HEK293 (cell line): Measurements from ENCODE around the gene SETD1A.

Source experiments
- CTCF ChIA-PET: fragments of 350-600 bp; formaldehyde crosslinking; extraction: SDS; loops from one replicate; lab custom pipeline; 2021; ENCODE audit warnings: antibody characterized with exemption; lab: Yijun Ruan, JAX
- POLR2A ChIA-PET: fragments of 300-600 bp; formaldehyde crosslinking; extraction: SDS; loops from one replicate; lab custom pipeline; 2020; ENCODE audit warnings: antibody characterized with exemption, inconsistent platforms; lab: Yijun Ruan, JAX
- H3K27ac ChIP-seq: fragments of 200-500 bp; sonication (Bioruptor generic); 2 replicates; pipeline ENCODE4 v1.5.1; 2014; ENCODE audit warnings: low read depth, low read length, control low read depth, inconsistent platforms; ENCODE audit errors: extremely low read depth
- H3K36me3 ChIP-seq, 2 experiments: fragments of 200-500 bp in 1 of 2; sonication (Bioruptor generic) in 1 of 2; 1 replicate in 1 of 2; 2 replicates in 1 of 2; pipeline ENCODE4 v1.5.1; 2014 to 2017; ENCODE audit warnings: inconsistent platforms in 2 of 2, low read length in 2 of 2; ENCODE audit not compliant: control insufficient read depth in 2 of 2, insufficient read depth in 1 of 2
- H3K4me1 ChIP-seq: fragments of 200-500 bp; sonication (Bioruptor generic); 2 replicates; pipeline ENCODE4 v1.5.1; 2014; ENCODE audit warnings: mild to moderate bottlenecking, low read length, inconsistent platforms; ENCODE audit not compliant: control insufficient read depth, insufficient read depth
- H3K4me3 ChIP-seq: 2 replicates; pipeline ENCODE4 v1.5.1; 2011; ENCODE audit warnings: low read depth, mild to moderate bottlenecking, control low read depth, low read length, moderate library complexity
- H3K9me3 ChIP-seq: fragments of 200-500 bp; sonication (Bioruptor generic); 2 replicates; pipeline ENCODE4 v1.5.1; 2014; ENCODE audit warnings: low read depth, low read length, inconsistent platforms; ENCODE audit not compliant: control insufficient read depth, insufficient read depth
- ZFHX2 ChIP-seq: fragments of 450-650 bp; formaldehyde crosslinking; conservative IDR thresholded peaks from 2 replicates; pipeline ENCODE4 v1.5.1; 2016; ENCODE audit warnings: missing biosample characterization, missing genetic modification characterization
- ZNF16 ChIP-seq: fragments of 450-650 bp; formaldehyde crosslinking; IDR thresholded peaks from 2 replicates; pipeline ENCODE4 v1.5.1; 2016; ENCODE audit warnings: low read depth, missing biosample characterization, missing genetic modification characterization
- ZNF169 ChIP-seq: fragments of 450-650 bp; formaldehyde crosslinking; IDR thresholded peaks from 2 replicates; pipeline ENCODE4 v1.5.1; 2016; ENCODE audit warnings: missing biosample characterization, missing genetic modification characterization
- ZNF174 ChIP-seq: fragments of 450-650 bp; formaldehyde crosslinking; IDR thresholded peaks from 2 replicates; pipeline ENCODE4 v1.5.0; 2017; ENCODE audit warnings: missing biosample characterization, mild to moderate bottlenecking, missing genetic modification characterization
- ZNF23 ChIP-seq: fragments of 450-650 bp; formaldehyde crosslinking; IDR thresholded peaks from 2 replicates; pipeline ENCODE4 v1.5.1; 2016; ENCODE audit warnings: missing biosample characterization, missing genetic modification characterization, borderline replicate concordance
- ZNF266 ChIP-seq: fragments of 450-650 bp; formaldehyde crosslinking; IDR thresholded peaks from 2 replicates; pipeline ENCODE4 v1.5.1; 2016; ENCODE audit warnings: missing biosample characterization, missing genetic modification characterization, low read depth
- ZNF341 ChIP-seq: fragments of 450-650 bp; formaldehyde crosslinking; IDR thresholded peaks from 2 replicates; pipeline ENCODE4; 2016; ENCODE audit warnings: low read depth, missing biosample characterization, missing genetic modification characterization
- ZNF394 ChIP-seq: fragments of 450-650 bp; formaldehyde crosslinking; IDR thresholded peaks from 2 replicates; pipeline ENCODE4 v1.5.1; 2016; ENCODE audit warnings: missing biosample characterization, missing genetic modification characterization, mild to moderate bottlenecking, moderate library complexity, borderline replicate concordance
- ZNF529 ChIP-seq: fragments of 450-650 bp; formaldehyde crosslinking; IDR thresholded peaks from 2 replicates; pipeline ENCODE4 v1.5.1; 2017; ENCODE audit warnings: missing genetic modification characterization, missing biosample characterization; ENCODE audit not compliant: insufficient replicate concordance
- ZNF561 ChIP-seq: fragments of 450-650 bp; IDR thresholded peaks from 2 replicates; pipeline ENCODE4 v1.5.1; 2018; ENCODE audit warnings: missing biosample characterization, missing genetic modification characterization, borderline replicate concordance
- ZNF600 ChIP-seq: fragments of 450-650 bp; formaldehyde crosslinking; IDR thresholded peaks from 2 replicates; pipeline ENCODE4 v1.5.1; 2016; ENCODE audit warnings: missing biosample characterization, missing genetic modification characterization
- ZNF623 ChIP-seq: fragments of 450-650 bp; formaldehyde crosslinking; IDR thresholded peaks from 2 replicates; pipeline ENCODE4 v1.5.1; 2016; ENCODE audit warnings: missing biosample characterization, missing genetic modification characterization
- ZNF792 ChIP-seq: fragments of 450-650 bp; formaldehyde crosslinking; IDR thresholded peaks from 2 replicates; pipeline ENCODE4 v1.5.1; 2016; ENCODE audit warnings: missing biosample characterization, missing genetic modification characterization
- ZSCAN30 ChIP-seq: fragments of 450-650 bp; IDR thresholded peaks from 2 replicates; pipeline ENCODE4 v1.5.1; 2018; ENCODE audit warnings: missing biosample characterization, mild to moderate bottlenecking, missing genetic modification characterization, moderate library complexity
- TF ChIP-seq, protein P1 (sequence below): fragments of 450-650 bp; formaldehyde crosslinking; IDR thresholded peaks from 2 replicates; pipeline ENCODE4 v1.5.1; 2016; ENCODE audit warnings: missing biosample characterization, missing genetic modification characterization
- TF ChIP-seq, protein P2 (sequence below): fragments of 450-650 bp; formaldehyde crosslinking; IDR thresholded peaks from 2 replicates; pipeline ENCODE4 v1.5.1; 2016; ENCODE audit warnings: missing biosample characterization, missing genetic modification characterization
- TF ChIP-seq, protein P3 (sequence below): fragments of 450-650 bp; formaldehyde crosslinking; IDR thresholded peaks from 2 replicates; pipeline ENCODE4 v1.5.1; 2016; ENCODE audit warnings: missing biosample characterization, missing genetic modification characterization

Gene SETD1A

DNA sequence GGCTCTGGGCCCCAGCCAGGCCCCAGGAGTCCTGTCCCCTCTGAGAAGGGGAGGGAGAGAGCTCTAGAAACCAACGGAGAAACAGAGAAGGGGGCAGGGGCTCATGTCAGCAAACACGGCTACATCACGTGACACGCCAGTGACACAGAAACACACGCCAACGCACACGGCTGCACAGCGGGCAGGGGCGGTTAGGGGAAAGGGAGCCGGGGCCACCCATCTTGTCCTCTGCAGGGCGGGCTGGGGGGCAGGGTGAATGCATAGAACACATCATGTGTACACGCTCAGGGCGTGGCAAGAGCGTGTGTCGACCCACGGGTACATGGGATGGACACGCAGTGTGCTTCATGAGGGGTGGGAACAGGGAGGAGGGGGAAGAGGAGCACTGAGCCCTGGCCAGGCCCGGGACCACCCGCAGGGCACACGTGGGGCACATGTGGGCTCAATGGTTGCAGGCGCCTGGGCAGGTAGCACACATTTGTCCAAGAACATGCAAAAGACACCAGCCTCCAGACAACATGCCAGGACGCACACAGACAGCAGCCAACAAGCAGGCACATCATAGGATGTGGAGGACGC, 32.0 kb downstream of the SETD1A start:
- peaks cover 0 to 26% of the 10 kb centered on the region in 2 experiments; a peak in 1 of 3 replicates for H3K36me3 ChIP-seq
- no peaks in the 10 kb centered on the region for H3K4me1 ChIP-seq
- CTCF ChIA-PET: no interaction called here
- TF ChIP-seq ZNF341 (tag by site-specific recombination) (no peak), ZSCAN30 (tag by site-specific recombination) (no peak)
- POLR2A ChIA-PET: no interaction called here
- H3K9me3 ChIP-seq: no peaks in the 10 kb centered on the region
- no peak overlapping the region for H3K4me3 ChIP-seq
- H3K27ac ChIP-seq: no peak overlapping the region

DNA sequence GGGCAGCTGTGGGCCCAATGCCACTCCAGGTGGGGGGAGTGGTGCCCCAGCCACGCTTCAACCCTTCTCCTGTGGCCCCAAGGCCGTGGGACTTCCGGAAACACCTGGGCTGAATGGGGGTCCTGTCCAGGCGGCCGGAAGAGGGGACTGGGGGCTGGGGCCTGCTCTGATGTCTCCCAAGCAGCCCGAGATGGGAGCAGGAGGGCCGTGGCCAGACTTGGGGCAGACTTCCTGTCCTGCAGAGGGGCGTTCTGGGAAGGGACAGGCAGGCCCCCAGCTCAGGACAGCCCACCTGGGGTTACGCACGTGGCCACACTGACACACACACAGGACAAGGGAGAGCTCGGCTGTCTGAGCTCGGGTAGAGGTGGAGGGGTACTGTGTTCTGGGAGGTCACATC, 32.6 kb downstream of the SETD1A start:
- Histone ChIP-seq H3K36me3 (peaks cover 0 to 23% of the 10 kb centered on the region in 2 experiments; a peak in 1 of 3 replicates), H3K9me3 (no peaks in the 10 kb centered on the region), H3K27ac (no peak overlapping the region), H3K4me3 (no peak overlapping the region), H3K4me1 (no peaks in the 10 kb centered on the region)
- no peak for TF ChIP-seq ZNF623 (tag by site-specific recombination)
- TF ChIP-seq ZNF16 (tag by site-specific recombination): no peak
- no peak for TF ChIP-seq ZNF600 (tag by site-specific recombination)
- no peak for TF ChIP-seq ZNF174 (tag by site-specific recombination)
- POLR2A ChIA-PET: no interaction called here
- CTCF ChIA-PET: no interaction called here

DNA sequence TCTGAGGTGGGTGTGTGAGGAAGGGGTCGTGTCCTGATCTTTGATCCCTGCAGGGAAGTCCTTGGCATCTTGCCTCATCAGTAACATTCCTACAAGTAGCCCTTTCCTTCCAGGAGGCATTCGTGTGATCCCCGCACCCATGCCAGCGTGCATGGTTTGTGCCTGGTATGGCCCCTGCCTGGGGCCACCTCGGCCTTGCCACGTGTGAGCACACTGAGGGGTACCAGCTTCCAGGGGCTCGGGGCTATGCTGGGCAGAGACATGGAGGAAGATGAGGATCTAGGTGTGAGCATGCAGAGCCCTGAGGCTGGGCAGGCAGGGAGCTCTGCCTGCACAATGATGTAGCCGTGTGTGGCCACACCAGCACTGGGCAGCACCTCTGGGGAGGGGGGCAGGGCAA, 33.5 kb downstream of the SETD1A start:
- Histone ChIP-seq H3K9me3 (no peaks in the 10 kb centered on the region), H3K4me3 (no peak overlapping the region), H3K4me1 (no peaks in the 10 kb centered on the region), H3K27ac (no peak overlapping the region), H3K36me3 (peaks cover 0 to 15% of the 10 kb centered on the region in 2 experiments; a peak in 1 of 3 replicates)
- ChIA-PET CTCF (interaction anchor here (0.6 kb wide), 1 partner anchor 1173 kb away, joined by 3 read pairs; no protein-coding TSS in a partner anchor), POLR2A (no interaction called here)
- TF ChIP-seq ZFHX2 (tag by site-specific recombination) (no peak), ZNF266 (tag by site-specific recombination) (no peak), ZNF394 (no peak), ZNF561 (tag by site-specific recombination) (no peak), ZNF792 (tag by site-specific recombination) (no peak), ZNF23 (tag by site-specific recombination) (no peak), ZNF529 (tag by site-specific recombination) (no peak), ZNF169 (tag by site-specific recombination) (no peak)
- TF ChIP-seq, protein P1, sequence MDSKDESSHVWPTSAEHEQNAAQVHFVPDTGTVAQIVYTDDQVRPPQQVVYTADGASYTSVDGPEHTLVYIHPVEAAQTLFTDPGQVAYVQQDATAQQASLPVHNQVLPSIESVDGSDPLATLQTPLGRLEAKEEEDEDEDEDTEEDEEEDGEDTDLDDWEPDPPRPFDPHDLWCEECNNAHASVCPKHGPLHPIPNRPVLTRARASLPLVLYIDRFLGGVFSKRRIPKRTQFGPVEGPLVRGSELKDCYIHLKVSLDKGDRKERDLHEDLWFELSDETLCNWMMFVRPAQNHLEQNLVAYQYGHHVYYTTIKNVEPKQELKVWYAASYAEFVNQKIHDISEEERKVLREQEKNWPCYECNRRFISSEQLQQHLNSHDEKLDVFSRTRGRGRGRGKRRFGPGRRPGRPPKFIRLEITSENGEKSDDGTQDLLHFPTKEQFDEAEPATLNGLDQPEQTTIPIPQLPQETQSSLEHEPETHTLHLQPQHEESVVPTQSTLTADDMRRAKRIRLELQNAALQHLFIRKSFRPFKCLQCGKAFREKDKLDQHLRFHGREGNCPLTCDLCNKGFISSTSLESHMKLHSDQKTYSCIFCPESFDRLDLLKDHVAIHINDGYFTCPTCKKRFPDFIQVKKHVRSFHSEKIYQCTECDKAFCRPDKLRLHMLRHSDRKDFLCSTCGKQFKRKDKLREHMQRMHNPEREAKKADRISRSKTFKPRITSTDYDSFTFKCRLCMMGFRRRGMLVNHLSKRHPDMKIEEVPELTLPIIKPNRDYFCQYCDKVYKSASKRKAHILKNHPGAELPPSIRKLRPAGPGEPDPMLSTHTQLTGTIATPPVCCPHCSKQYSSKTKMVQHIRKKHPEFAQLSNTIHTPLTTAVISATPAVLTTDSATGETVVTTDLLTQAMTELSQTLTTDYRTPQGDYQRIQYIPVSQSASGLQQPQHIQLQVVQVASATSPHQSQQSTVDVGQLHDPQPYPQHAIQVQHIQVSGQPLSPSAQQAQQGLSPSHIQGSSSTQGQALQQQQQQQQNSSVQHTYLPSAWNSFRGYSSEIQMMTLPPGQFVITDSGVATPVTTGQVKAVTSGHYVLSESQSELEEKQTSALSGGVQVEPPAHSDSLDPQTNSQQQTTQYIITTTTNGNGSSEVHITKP (tag by site-specific recombination): no peak
- TF ChIP-seq, protein P2, sequence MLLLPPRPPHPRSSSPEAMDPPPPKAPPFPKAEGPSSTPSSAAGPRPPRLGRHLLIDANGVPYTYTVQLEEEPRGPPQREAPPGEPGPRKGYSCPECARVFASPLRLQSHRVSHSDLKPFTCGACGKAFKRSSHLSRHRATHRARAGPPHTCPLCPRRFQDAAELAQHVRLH (tag by site-specific recombination): no peak
- TF ChIP-seq, protein P3, sequence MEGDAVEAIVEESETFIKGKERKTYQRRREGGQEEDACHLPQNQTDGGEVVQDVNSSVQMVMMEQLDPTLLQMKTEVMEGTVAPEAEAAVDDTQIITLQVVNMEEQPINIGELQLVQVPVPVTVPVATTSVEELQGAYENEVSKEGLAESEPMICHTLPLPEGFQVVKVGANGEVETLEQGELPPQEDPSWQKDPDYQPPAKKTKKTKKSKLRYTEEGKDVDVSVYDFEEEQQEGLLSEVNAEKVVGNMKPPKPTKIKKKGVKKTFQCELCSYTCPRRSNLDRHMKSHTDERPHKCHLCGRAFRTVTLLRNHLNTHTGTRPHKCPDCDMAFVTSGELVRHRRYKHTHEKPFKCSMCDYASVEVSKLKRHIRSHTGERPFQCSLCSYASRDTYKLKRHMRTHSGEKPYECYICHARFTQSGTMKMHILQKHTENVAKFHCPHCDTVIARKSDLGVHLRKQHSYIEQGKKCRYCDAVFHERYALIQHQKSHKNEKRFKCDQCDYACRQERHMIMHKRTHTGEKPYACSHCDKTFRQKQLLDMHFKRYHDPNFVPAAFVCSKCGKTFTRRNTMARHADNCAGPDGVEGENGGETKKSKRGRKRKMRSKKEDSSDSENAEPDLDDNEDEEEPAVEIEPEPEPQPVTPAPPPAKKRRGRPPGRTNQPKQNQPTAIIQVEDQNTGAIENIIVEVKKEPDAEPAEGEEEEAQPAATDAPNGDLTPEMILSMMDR (tag by site-specific recombination): no peak
